PC-3 (cell line): ENCODE results near the gene RFT1. TPM values are rescaled to one million over a fixed set of nuclear protein-coding genes. Genes with fewer than 3 reads are reported as not detected.

Experiments
- ATAC-seq: fragments of 200-7000 bp; cut with Tn5 transposase; 2 replicates; pipeline ENCODE4 v1.9.1; 2020; ENCODE audit warnings: mild to moderate bottlenecking, moderate library complexity
- BruUV-seq: library from RNA; stranded (reverse); fragments of 400-500 nt; replicated peaks from 2 replicates; lab custom pipeline; 2021; lab: Mats Ljungman, UMichigan
- CTCF ChIA-PET: fragments of 300-600 bp; sonication (Branson Sonifier 250); formaldehyde crosslinking; loops from one replicate; lab custom pipeline; 2022; ENCODE audit warnings: antibody characterized with exemption; lab: Charles Lee
- POLR2A ChIA-PET: fragments of 300-600 bp; sonication (Branson Sonifier 250); formaldehyde crosslinking; loops from one replicate; lab custom pipeline; 2022; ENCODE audit warnings: antibody characterized with exemption; ENCODE audit not compliant: unreplicated experiment; lab: Charles Lee
- DNase-seq: peaks from one replicate; pipeline ENCODE4 v3.0.0-alpha.2; 2015
- H2AFZ ChIP-seq: fragments of 300-600 bp; sonication (generic); 2 replicates; pipeline ENCODE4 v1.6.0; 2016; ENCODE audit warnings: antibody characterized with exemption, low read length
- H3F3A ChIP-seq: fragments of 300-600 bp; sonication (generic); one replicate; pipeline ENCODE4 v1.6.0; 2017; ENCODE audit warnings: antibody characterized with exemption, low read length, control low read depth, mild to moderate bottlenecking; ENCODE audit not compliant: unreplicated experiment
- H3K27ac ChIP-seq: fragments of 300-600 bp; sonication (generic); 2 replicates; pipeline ENCODE4 v1.5.1; 2016; ENCODE audit warnings: mild to moderate bottlenecking, low read length
- H3K27me3 ChIP-seq: fragments of 300-600 bp; sonication (generic); 2 replicates; pipeline ENCODE4 v1.6.1; 2016; ENCODE audit warnings: low read length, mixed read lengths
- H3K36me3 ChIP-seq: fragments of 300-600 bp; sonication (generic); 2 replicates; pipeline ENCODE4 v1.6.1; 2016; ENCODE audit warnings: low read depth, mixed run types, low read length, mixed read lengths
- H3K4me1 ChIP-seq: fragments of 300-600 bp; sonication (generic); 2 replicates; pipeline ENCODE4 v1.5.1; 2016; ENCODE audit warnings: low read length; ENCODE audit not compliant: insufficient read depth
- H3K4me2 ChIP-seq: fragments of 300-600 bp; sonication (generic); 2 replicates; pipeline ENCODE4 v1.6.0; 2016; ENCODE audit warnings: low read length
- H3K4me3 ChIP-seq: fragments of 300-600 bp; sonication (generic); 2 replicates; pipeline ENCODE4 v1.5.1; 2016; ENCODE audit warnings: mild to moderate bottlenecking, low read length, mixed read lengths
- H3K79me2 ChIP-seq: fragments of 300-600 bp; sonication (generic); 2 replicates; pipeline ENCODE4 v1.6.1; 2017; ENCODE audit warnings: low read length, mixed read lengths
- H3K9ac ChIP-seq: fragments of 300-600 bp; sonication (generic); 2 replicates; pipeline ENCODE4 v1.6.0; 2016; ENCODE audit warnings: mild to moderate bottlenecking, low read length
- H3K9me2 ChIP-seq: fragments of 300-600 bp; sonication (generic); replicated peaks from 2 replicates; pipeline ENCODE4 v1.6.1; 2016; ENCODE audit warnings: mixed run types, low read length, mixed read lengths
- H3K9me3 ChIP-seq: fragments of 300-600 bp; sonication (generic); 2 replicates; pipeline ENCODE4 v1.6.1; 2016; ENCODE audit warnings: low read length, mixed read lengths
- H4K20me1 ChIP-seq: fragments of 300-600 bp; sonication (generic); 2 replicates; pipeline ENCODE4 v1.6.1; 2016; ENCODE audit warnings: low read length, mixed read lengths
- EZH2 ChIP-seq: fragments of 300-600 bp; sonication (generic); IDR thresholded peaks from one replicate; pipeline ENCODE4 v1.6.1; 2017; ENCODE audit warnings: antibody characterized with exemption, mild to moderate bottlenecking, low read length; ENCODE audit not compliant: unreplicated experiment
- EZH2phosphoT487 ChIP-seq: fragments of 300-600 bp; sonication (generic); IDR thresholded peaks from 2 replicates; pipeline ENCODE4 v1.6.1; 2018; ENCODE audit warnings: mild to moderate bottlenecking, antibody characterized with exemption, low read length, borderline replicate concordance
- intact Hi-C: fragments of 100-400 bp; cut with micrococcal nuclease; formaldehyde crosslinking; loops from 2 replicates; pipeline ENCODE4 v1.9.0; 2023
- total RNA-seq: library from RNA; depleted of rRNA; stranded (reverse); fragments of >200 nt; gene quantifications from 2 replicates; pipeline ENCODE4 v1.2.3, GENCODE V29; 2014
- TF ChIP-seq, protein P1 (sequence below): fragments of 300-600 bp; sonication (generic); conservative IDR thresholded peaks from 2 replicates; pipeline ENCODE4 v1.5.1; 2017; ENCODE audit warnings: antibody characterized with exemption, low read depth, mild to moderate bottlenecking, low read length

RFT1 gene
- total RNA-seq, 1 experiment from 2014 or later, result 24.6 TPM

- no peaks in the 10 kb centered on the region for H3F3A ChIP-seq
- peak overlapping the region; percentile 75 for H3K27ac ChIP-seq
- DNase-seq (no peak), ATAC-seq (no peak)
- no TSS peak for BruUV-seq
- H3K36me3 ChIP-seq, result no peaks in the 10 kb centered on the region
- no peaks in the 10 kb centered on the region for H3K9me2 ChIP-seq
- POLR2A ChIA-PET, result interaction anchor here (0.7 kb wide), 1 partner anchor 11 kb away, joined by 3 read pairs; no protein-coding TSS in a partner anchor
- no peak overlapping the region for H3K9ac ChIP-seq
- H4K20me1 ChIP-seq, result no peaks in the 10 kb centered on the region
- intact Hi-C loops, result no loop called here
- H3K4me3 ChIP-seq, result no peak overlapping the region
- peaks cover 74% of the 10 kb centered on the region for H3K4me1 ChIP-seq
- H3K79me2 ChIP-seq, result no peaks in the 10 kb centered on the region
- CTCF ChIA-PET, result no interaction called here
- no peak for TF ChIP-seq EZH2
- TF ChIP-seq, protein P1, sequence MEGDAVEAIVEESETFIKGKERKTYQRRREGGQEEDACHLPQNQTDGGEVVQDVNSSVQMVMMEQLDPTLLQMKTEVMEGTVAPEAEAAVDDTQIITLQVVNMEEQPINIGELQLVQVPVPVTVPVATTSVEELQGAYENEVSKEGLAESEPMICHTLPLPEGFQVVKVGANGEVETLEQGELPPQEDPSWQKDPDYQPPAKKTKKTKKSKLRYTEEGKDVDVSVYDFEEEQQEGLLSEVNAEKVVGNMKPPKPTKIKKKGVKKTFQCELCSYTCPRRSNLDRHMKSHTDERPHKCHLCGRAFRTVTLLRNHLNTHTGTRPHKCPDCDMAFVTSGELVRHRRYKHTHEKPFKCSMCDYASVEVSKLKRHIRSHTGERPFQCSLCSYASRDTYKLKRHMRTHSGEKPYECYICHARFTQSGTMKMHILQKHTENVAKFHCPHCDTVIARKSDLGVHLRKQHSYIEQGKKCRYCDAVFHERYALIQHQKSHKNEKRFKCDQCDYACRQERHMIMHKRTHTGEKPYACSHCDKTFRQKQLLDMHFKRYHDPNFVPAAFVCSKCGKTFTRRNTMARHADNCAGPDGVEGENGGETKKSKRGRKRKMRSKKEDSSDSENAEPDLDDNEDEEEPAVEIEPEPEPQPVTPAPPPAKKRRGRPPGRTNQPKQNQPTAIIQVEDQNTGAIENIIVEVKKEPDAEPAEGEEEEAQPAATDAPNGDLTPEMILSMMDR, result no peak
- TF ChIP-seq EZH2phosphoT487, result no peak
- H3K9me3 ChIP-seq, result no peaks in the 10 kb centered on the region
- H3K27me3 ChIP-seq, result no peaks in the 10 kb centered on the region
- peak overlapping the region; percentile 55 for H3K4me2 ChIP-seq
- H2AFZ ChIP-seq, result no peak overlapping the region
These were observed 19.5 kb upstream of the RFT1 start for GRCh38 chr3:53149699-53150098.

- Histone ChIP-seq H3K36me3 (no peaks in the 10 kb centered on the region), H3K4me1 (peaks cover 71% of the 10 kb centered on the region), H3K27ac (peak overlapping the region; percentile 75; the same call in 1 of the 2 replicates), H3F3A (no peaks in the 10 kb centered on the region), H3K4me3 (no peak overlapping the region), H3K9ac (no peak overlapping the region), H4K20me1 (no peaks in the 10 kb centered on the region), H3K79me2 (no peaks in the 10 kb centered on the region), H3K27me3 (no peaks in the 10 kb centered on the region), H3K4me2 (0 out of 2 replicates have a peak overlapping the region, but pooled peaks have one; percentile 55), H2AFZ (no peak overlapping the region), H3K9me3 (no peaks in the 10 kb centered on the region), H3K9me2 (no peaks in the 10 kb centered on the region)
- DNase-seq, result no peak
- BruUV-seq, result no TSS peak
- no peak for ATAC-seq
- POLR2A ChIA-PET, result interaction anchor here (0.7 kb wide), 1 partner anchor 11 kb away, joined by 3 read pairs; no protein-coding TSS in a partner anchor
- CTCF ChIA-PET, result no interaction called here
- TF ChIP-seq, protein P1, result no peak
- TF ChIP-seq EZH2, result no peak
- no peak for TF ChIP-seq EZH2phosphoT487
- intact Hi-C loops, result no loop called here
These were observed 18.9 kb upstream of the RFT1 start for GRCh38 chr3:53149006-53149690.

GRCh38 chr3:53147903-53148400 lies 17.7 kb upstream of the RFT1 start:
- Histone ChIP-seq H2AFZ (no peak overlapping the region), H4K20me1 (no peaks in the 10 kb centered on the region), H3K27ac (no peak overlapping the region), H3K79me2 (no peaks in the 10 kb centered on the region), H3K27me3 (no peaks in the 10 kb centered on the region), H3K4me3 (no peak overlapping the region), H3K4me1 (peaks cover 68% of the 10 kb centered on the region), H3F3A (no peaks in the 10 kb centered on the region), H3K4me2 (no peak overlapping the region), H3K36me3 (no peaks in the 10 kb centered on the region), H3K9me2 (no peaks in the 10 kb centered on the region), H3K9ac (no peak overlapping the region), H3K9me3 (no peaks in the 10 kb centered on the region)
- DNase-seq (no peak), ATAC-seq (no peak)
- TF ChIP-seq EZH2 (no peak), EZH2phosphoT487 (no peak)
- TF ChIP-seq, protein P1, result no peak
- ChIA-PET POLR2A (no interaction called here), CTCF (no interaction called here)
- intact Hi-C loops, result no loop called here
- no TSS peak for BruUV-seq
